GM18519 (cell line): ENCODE results near the gene TANC2.
A peak's percentile ranks its signal among the peaks of the same experiment; 100 is the strongest.

Experiments used
- ATAC-seq: cut with Tn5 transposase; IDR thresholded peaks from one replicate; pipeline ENCODE4 v1.9.1; 2021; ENCODE audit warnings: mild to moderate bottlenecking, moderate library complexity; ENCODE audit not compliant: unreplicated experiment, low FRiP score

Gene TANC2

GRCh38 chr17:62965686-62966425 lies at the start of gene TANC2:
Gene TANC2, plus strand, starts transcription at chr17:62966235. Its CDS starts 43,325 bp downstream, at chr17:63009560.
- ATAC-seq = peak; percentile 54

GRCh38 chr17:62916684-62917571 lies 49.1 kb upstream of the TANC2 start:
- no peak for ATAC-seq

- ATAC-seq = no peak
These were observed 46.6 kb upstream of the TANC2 start for GRCh38 chr17:62919388-62919787.

DNA sequence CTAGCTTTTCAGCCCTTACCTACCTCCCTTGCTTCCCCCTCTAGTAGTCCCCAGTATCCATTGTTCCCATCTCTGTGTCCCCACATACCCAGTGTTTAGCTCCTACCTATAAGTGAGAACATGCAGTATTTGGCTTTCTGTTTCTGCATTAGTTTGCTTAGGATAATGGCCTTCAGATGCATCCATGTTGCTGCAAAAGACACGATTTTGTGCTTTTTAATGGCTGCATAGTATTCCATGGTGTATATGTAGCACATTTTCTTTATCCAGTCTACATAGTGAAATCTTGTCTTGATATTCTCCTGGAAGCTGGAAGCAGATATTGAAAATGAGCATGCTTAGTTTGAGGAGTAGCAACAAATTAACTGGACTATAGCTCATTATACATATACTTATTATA lies 45.7 kb upstream of the TANC2 start:
- no peak for ATAC-seq

DNA sequence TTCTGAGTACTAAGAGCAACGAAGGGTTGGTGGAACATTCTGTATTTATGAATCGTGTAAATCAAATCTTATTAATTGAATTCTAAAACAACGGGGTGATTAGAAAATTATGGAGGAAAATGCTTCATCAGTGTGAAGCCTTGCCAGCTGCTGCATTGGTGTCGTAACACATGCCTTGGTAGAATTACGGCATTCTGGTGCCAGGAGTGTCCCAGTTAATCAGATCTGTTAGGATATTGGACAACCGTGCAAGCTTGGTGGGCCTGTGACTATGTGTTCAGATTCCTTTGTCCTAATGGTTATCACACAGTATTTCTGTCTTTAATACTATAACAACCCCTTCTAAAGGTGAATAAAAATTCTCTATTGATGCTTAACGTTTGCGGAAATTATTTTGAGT lies 44.2 kb upstream of the TANC2 start:
- ATAC-seq = no peak

DNA sequence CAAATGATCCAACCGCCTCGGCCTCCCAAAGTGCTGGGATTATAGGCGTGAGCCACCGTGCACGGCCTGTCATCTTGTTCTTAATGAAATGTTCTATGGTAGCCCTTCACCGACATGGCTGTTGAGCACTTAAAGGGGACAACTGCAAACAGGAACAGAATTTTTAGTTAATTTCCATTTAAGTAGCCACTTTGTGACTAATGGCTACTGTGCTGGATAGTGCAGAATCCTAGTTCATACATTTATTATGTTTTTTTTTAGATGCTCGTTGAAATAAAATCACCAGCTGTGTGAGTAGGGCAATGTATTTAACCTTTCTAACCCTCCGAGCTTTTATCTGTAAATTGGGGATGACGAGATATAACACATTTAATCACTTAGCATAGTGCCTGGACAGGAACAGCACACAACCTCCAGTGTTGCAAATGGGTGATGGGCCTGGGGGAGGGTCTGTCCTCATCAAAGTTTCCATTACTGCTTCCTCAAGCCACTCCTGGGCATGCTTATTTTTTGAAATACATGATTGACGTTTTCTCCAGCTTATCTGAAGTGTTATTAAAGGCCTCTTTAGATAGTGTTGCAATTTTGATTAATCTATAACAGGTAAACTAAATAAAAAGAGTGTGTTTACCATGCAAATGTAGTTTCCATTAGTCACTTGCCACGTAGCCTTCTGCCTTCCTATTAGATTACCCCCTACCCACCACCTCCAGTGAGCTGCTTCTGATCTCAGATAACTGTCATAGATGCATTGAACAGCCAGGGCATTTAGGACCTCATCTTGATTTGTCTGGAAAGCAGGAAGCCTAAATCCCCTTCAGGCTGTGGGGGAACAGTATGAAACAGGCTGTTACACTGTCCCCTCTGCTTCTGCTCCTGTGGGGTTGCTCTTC lies 42.5 kb upstream of the TANC2 start:
- ATAC-seq = no peak

DNA sequence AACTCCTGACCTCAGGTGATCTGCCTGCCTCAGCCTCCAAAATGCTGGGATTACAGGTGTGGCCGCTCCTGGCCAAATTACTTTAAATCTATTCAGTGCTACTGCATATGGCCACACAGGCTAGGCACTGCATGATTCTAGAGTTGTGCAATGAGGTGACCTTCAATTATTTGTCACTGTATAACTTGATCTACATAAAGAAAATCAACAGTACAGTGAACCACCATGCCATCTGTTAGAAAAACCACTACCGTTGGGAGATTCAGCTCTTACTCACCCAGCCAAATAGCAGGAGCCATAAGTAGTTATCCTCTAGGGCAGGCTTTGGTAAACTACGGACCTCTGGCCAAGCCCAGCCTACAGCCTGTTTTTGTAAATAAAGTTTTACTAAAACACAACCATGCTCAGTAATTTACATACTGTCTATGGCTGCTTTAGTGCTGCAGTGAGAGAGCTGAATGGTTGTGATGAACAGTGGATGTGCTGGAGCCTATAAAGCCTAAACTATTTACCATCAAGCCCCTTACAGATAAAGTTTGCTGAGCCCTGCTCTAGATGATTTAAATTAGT lies 40.7 kb upstream of the TANC2 start:
- ATAC-seq = no peak

- ATAC-seq = no peak
These were observed 39.0 kb upstream of the TANC2 start for GRCh38 chr17:62927083-62927482.

DNA sequence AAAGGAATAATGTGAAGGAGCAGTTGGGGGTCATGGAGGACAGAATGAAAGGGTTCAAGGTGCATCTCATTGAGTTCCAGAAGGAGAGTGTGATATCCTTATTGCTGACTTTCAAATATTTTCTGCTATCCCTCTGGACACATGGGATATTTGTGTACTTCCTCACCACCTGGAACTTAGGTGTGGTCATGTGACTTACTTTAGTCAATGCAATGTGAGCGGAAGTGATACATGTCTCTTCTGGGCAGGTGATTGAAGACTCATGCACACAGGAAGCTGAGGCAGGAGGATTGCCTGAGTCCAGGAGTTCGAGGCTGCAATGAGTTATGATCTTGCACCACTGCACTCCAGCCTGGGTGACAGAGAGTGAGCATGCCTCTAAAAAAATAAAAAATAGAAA lies 36.7 kb upstream of the TANC2 start:
- ATAC-seq = no peak

- ATAC-seq = no peak
These were observed 34.9 kb upstream of the TANC2 start for GRCh38 chr17:62931101-62931500.

DNA sequence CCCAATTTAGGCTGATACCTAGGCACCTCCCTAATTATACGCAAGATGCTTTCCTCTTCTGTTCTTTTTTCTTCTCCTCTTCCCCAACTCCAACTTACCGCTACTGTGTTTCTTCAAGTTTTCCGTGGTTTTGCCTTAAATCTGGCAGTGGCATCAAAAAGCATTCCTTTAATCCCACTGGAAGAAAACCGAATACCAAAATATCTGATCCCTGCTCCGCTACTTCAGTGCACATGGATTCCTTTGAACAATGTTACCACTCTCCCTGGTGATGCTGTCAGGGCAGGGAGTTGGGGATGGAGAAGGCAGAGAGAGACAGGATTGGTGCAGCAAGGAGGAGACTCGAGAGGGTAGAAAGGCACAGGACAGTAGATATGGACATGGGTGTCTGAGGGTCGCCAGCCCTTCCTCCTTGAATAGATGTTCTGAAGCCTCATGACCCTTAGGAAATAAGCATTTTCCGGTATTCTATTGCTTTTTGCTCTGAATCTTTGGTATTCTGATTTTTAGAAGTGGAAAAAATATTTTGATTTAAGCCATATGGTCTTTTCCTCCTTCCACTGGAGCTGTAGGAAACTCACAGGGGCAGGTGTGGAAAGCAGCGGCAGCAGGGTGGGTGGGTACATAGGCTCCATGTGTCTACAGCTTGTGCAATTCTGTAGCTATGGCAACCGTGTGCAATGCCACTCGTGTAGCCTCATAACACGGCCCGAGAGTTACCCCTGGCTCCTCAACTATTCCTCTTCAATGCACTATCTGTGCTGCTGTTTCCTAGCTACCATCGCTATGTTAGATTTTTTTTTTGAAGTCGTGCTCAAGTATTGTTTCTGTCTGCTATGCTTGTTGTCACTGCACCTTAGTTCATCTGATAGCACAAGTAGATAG lies 32.3 kb upstream of the TANC2 start:
- ATAC-seq = no peak

DNA sequence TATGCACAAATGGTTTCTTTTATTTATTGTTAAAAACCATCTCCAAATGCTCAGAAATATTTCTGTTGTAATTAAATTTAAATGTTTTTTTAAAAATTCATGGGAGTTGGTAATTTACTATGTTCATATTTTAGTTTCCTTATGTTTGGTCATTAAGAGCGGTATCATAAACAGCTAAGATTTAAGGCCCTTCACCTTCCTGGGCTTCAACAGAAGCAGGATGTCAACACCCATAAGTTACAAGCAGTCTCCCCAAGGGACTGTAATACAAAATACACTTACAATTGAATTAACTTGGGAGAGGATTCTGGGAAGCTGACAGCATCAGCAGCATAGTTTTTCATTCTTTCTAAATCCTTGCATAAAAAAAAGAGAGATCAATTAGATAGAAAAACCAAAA lies 30.9 kb upstream of the TANC2 start:
- no peak for ATAC-seq

DNA sequence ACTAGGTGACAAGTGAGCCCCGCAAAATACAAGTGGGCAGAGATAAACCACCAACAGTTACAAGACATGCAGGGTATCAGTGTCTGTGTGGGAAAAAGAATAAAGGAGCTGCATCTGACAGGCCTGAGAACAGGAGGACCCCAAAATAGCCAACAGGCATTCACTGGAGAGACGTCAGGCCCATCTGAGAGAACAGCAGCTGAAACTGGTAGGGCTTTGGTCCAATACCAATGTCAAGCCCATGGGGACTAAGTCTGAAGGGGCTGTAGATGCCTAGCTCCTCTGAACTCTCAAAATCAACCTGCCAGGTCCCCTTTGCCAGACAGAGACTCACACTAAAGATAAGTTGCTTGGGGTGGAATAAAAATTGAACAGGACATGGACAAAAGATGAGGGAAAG lies 30.5 kb upstream of the TANC2 start:
- no peak for ATAC-seq

DNA sequence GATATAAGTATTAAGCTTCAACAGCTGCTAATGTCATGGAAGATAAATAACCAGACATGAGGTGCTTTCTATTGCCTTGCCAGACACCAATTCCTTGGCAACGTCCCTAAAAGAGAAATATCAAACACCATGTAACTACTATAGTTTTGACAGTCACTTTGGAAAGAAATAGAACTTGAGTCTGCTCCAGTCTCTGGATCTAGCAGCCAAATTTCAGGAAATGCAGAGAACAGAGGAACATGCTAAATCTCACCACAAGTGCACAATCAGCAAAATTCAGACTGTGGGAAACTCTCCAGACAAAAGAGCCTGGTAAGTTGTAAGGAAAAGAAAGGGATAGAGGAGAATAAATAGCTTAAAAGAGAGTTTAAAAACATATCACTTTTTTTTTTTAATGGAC lies 28.4 kb upstream of the TANC2 start:
- no peak for ATAC-seq

GRCh38 chr17:62941358-62941991 lies 24.6 kb upstream of the TANC2 start:
- no peak for ATAC-seq

DNA sequence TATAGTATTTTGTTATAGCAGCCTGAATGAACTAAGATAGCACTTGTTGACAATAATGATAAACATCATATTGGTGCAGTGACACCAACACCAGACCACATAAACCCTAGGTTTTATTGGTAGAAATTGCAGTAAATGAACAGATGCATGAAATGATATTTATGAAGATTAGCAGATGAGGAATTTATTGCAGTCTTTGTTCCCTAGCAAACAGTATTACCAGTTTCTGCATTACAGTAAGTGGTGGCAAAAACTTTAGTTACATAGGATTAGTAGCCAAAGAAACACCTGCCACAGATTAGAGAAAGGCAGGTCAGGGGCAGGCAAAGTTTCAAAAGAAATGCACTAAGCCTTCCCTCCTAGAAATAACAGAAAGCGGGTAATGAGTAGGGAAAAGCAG lies 17.7 kb upstream of the TANC2 start:
- no peak for ATAC-seq

- ATAC-seq = no peak
These were observed 17.0 kb upstream of the TANC2 start for GRCh38 chr17:62949036-62949435.

GRCh38 chr17:62950067-62950466 lies 16.0 kb upstream of the TANC2 start:
- ATAC-seq = no peak

DNA sequence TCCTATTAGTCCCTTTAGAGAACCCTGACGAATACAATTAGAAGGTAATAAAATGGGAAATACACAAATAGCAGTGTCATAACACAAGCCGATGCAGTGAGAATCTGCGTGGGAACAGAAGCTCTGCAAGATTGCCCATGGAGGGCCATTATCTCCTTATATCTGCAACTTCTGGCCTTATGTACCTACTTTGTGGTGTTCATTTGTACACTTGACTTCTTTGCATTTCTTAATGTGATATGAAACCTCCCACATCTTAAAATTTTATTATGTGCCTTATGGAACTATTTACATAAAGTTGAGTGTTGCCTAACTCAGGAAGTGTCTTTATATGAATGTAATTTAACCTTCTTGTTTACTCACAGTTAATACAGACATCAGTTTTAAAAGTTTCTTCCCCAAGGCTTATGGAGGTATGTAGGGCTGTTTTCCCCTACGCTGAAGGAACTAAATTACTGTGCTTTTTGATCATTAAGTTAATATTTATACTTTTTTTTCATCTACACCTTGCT lies 10.1 kb upstream of the TANC2 start:
- no peak for ATAC-seq
